IgD-negative memory B cell (primary cell): ENCODE data around the gene BMERB1. TPM values are rescaled to one million over a fixed set of nuclear protein-coding genes. Genes with fewer than 3 reads are reported as not detected.

ENCODE experiments used
- H3K27ac Mint-ChIP-seq, 3 donors: one replicate each; pipeline ENCODE4 v1.8.0; 2020 to 2022; ENCODE audit warnings: mild to moderate bottlenecking in 3 of 3, mixed read lengths in 3 of 3, moderate library complexity in 1 of 3
- H3K27me3 Mint-ChIP-seq: one replicate; pipeline ENCODE4 v1.8.0; 2021; ENCODE audit warnings: mixed read lengths
- H3K36me3 Mint-ChIP-seq: one replicate; pipeline ENCODE4 v1.8.0; 2020; ENCODE audit warnings: mild to moderate bottlenecking, mixed read lengths
- H3K4me1 Mint-ChIP-seq, 3 donors: one replicate each; pipeline ENCODE4 v1.8.0; 2020 to 2022; ENCODE audit warnings: mixed read lengths in 3 of 3, mild to moderate bottlenecking in 1 of 3
- H3K4me3 Mint-ChIP-seq, 4 donors: one replicate each; pipeline ENCODE4 v1.8.0; 2020 to 2022; ENCODE audit warnings: mild to moderate bottlenecking in 4 of 4, mixed read lengths in 4 of 4, moderate library complexity in 3 of 4
- H3K9me3 Mint-ChIP-seq, 3 donors: one replicate each; pipeline ENCODE4 v1.8.0; 2020 to 2021; ENCODE audit warnings: mixed read lengths in 3 of 3, mild to moderate bottlenecking in 1 of 3
- polyA plus RNA-seq: library from polyadenylated mRNA; unstranded; fragments of 300-500 nt; fragmentation: Illumina TruSeq; gene quantifications from one replicate; pipeline ENCODE4 v1.2.3, GENCODE V29; 2021

The BMERB1 gene
- polyA plus RNA-seq, 1 donor from 2014 or later: 4.2 TPM

GRCh38 chr16:15608398-15609285 lies 174.3 kb downstream of the BMERB1 start:
- H3K36me3 Mint-ChIP-seq: peaks cover under 1% of the 10 kb centered on the region
- H3K4me3 Mint-ChIP-seq: no peak overlapping the region
- no peaks in the 10 kb centered on the region for H3K9me3 Mint-ChIP-seq
- H3K27ac Mint-ChIP-seq: no peak overlapping the region
- H3K27me3 Mint-ChIP-seq: no peaks in the 10 kb centered on the region
- peaks cover 0 to 2% (median 0%) of the 10 kb centered on the region in 3 donors for H3K4me1 Mint-ChIP-seq

DNA sequence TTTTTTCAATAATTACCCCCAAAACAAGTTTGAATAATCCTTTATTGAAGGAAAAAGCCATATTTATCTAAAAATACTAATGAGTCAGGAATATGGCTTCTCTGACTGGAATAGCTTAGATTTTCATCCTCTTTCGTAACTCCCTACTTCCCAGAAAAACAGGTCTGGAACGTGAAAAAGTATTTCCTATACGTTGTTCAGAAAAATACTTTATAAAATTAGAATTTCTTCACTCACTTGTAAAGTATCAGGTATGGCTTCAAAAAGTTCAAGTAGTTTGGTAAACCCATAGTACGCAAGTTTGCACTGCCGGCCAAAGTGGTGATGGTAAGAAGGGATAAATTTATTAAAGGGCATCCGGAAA lies 174.9 kb downstream of the BMERB1 start:
- H3K4me1 Mint-ChIP-seq: peaks cover 0 to 2% (median 0%) of the 10 kb centered on the region in 3 donors
- peaks cover 2% of the 10 kb centered on the region for H3K36me3 Mint-ChIP-seq
- H3K27ac Mint-ChIP-seq: no peak overlapping the region

DNA sequence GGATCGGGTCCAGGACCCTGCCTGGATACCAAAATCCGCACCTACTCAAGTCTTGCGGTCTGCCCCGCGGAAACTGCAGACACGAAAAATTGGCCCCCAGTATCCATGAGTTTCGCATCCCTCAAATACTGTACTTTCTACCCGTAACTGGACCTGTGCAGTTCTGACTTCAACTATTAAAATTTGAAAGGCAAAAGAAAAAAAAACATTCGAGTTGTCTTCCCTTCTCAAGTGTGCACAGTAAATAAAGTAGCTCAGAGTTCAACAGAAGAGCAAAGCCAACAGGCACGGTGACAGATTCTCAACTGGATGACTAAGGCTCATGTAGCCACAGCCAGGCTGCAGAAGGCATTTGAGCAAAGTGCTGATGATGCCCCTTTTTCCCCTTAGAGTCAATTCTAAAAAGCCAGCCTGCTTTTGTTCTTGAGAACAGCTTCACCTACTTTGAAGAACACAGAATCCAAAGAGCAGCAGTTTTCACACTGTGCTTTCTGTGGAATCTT lies 176.0 kb downstream of the BMERB1 start:
- H3K4me3 Mint-ChIP-seq: no peak overlapping the region
- peaks cover 0 to 2% (median 0%) of the 10 kb centered on the region in 3 donors for H3K4me1 Mint-ChIP-seq
- no peaks in the 10 kb centered on the region for H3K9me3 Mint-ChIP-seq
- H3K36me3 Mint-ChIP-seq: peaks cover 4% of the 10 kb centered on the region
- no peak overlapping the region for H3K27ac Mint-ChIP-seq
- no peaks in the 10 kb centered on the region for H3K27me3 Mint-ChIP-seq

More for the DNA sequence above, 174.9 kb downstream of the BMERB1 start:
- Mint-ChIP-seq H3K9me3 (no peaks in the 10 kb centered on the region), H3K27me3 (no peaks in the 10 kb centered on the region), H3K4me3 (no peak overlapping the region)

DNA sequence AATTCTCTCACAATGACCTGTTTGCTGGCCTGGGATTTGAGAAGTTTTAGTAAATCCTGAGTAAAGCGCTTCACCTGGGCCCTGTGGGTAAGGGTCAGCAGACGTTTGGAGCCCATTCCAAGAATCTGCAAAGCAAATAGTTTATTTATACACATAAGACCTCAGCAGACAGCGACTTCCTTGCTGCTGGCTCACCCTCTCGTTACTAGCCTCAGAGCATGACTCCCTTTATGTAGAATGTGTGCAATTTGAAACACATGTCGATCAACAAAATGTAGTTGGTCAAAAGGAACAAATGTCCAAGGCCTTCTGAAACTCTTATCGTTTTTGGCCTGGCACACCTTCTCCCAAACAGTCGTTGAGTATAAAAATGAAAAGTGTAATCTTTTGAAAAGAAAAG lies 177.2 kb downstream of the BMERB1 start:
- Mint-ChIP-seq H3K9me3 (no peaks in the 10 kb centered on the region), H3K4me3 (no peak overlapping the region), H3K4me1 (no peaks in the 10 kb centered on the region)

DNA sequence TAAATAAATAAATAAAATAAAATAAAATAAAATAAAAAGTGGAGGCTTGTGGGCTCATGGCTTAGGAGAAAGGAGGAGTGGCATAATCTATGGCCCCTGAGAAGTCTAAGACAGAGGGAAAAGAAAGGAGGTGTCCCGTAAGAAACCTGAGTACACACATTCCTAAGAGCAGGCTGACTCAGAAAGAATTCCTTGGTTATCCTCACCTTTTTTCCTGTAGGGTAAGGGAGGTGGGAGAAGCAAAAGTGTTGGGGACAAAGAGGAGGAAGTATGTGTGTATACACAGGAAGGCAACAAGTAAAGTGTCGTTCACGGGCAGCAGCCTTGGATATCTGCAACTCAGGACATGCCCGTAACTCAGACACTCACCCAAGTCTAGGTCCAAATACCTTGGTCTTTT lies 179.3 kb downstream of the BMERB1 start:
- Mint-ChIP-seq H3K27ac (no peak overlapping the region), H3K4me3 (no peak overlapping the region)

More for the DNA sequence above, 177.2 kb downstream of the BMERB1 start:
- Mint-ChIP-seq H3K36me3 (peaks cover 4% of the 10 kb centered on the region), H3K27ac (peak overlapping the region in 1 of 3 donors; percentile 80), H3K27me3 (no peaks in the 10 kb centered on the region)

GRCh38 chr16:15616012-15616411 lies 181.6 kb downstream of the BMERB1 start:
- no peak overlapping the region for H3K27ac Mint-ChIP-seq
- H3K4me1 Mint-ChIP-seq: peaks cover 0 to 2% (median 0%) of the 10 kb centered on the region in 3 donors
- no peaks in the 10 kb centered on the region for H3K27me3 Mint-ChIP-seq
- H3K4me3 Mint-ChIP-seq: no peak overlapping the region
- H3K36me3 Mint-ChIP-seq: peaks cover 4% of the 10 kb centered on the region
- H3K9me3 Mint-ChIP-seq: no peaks in the 10 kb centered on the region

More for the DNA sequence above, 179.3 kb downstream of the BMERB1 start:
- Mint-ChIP-seq H3K27me3 (no peaks in the 10 kb centered on the region), H3K4me1 (no peaks in the 10 kb centered on the region), H3K36me3 (peaks cover 4% of the 10 kb centered on the region), H3K9me3 (no peaks in the 10 kb centered on the region)

- Mint-ChIP-seq H3K27ac (peak overlapping the region in 1 of 3 donors; percentile 72), H3K9me3 (no peaks in the 10 kb centered on the region), H3K4me3 (no peak overlapping the region), H3K27me3 (no peaks in the 10 kb centered on the region), H3K4me1 (peaks cover 0 to 2% (median 0%) of the 10 kb centered on the region in 3 donors), H3K36me3 (peaks cover 4% of the 10 kb centered on the region)
Observed at GRCh38 chr16:15616475-15617165, 182.2 kb downstream of the BMERB1 start.

GRCh38 chr16:15617901-15618300 lies 183.5 kb downstream of the BMERB1 start:
- no peaks in the 10 kb centered on the region for H3K9me3 Mint-ChIP-seq
- H3K27ac Mint-ChIP-seq: no peak overlapping the region
- peaks cover 4% of the 10 kb centered on the region for H3K36me3 Mint-ChIP-seq
- peaks cover 0 to 4% (median 0%) of the 10 kb centered on the region in 3 donors for H3K4me1 Mint-ChIP-seq
- H3K4me3 Mint-ChIP-seq: no peak overlapping the region
- H3K27me3 Mint-ChIP-seq: no peaks in the 10 kb centered on the region

- Mint-ChIP-seq H3K9me3 (no peaks in the 10 kb centered on the region), H3K36me3 (peaks cover 4% of the 10 kb centered on the region), H3K4me1 (peaks cover 0 to 4% (median 0%) of the 10 kb centered on the region in 3 donors), H3K27me3 (no peaks in the 10 kb centered on the region), H3K27ac (peak overlapping the region in 2 of 3 donors; percentile 53 to 82), H3K4me3 (no peak overlapping the region)
Observed at GRCh38 chr16:15618392-15618791, 184.0 kb downstream of the BMERB1 start.

GRCh38 chr16:15620611-15621195 lies 186.3 kb downstream of the BMERB1 start:
- Mint-ChIP-seq H3K27me3 (no peaks in the 10 kb centered on the region), H3K4me3 (no peak overlapping the region), H3K36me3 (no peaks in the 10 kb centered on the region), H3K27ac (peak overlapping the region; percentile 25 to 85 (median 64)), H3K9me3 (no peaks in the 10 kb centered on the region), H3K4me1 (peaks cover 0 to 4% (median 3%) of the 10 kb centered on the region in 3 donors)

- peaks cover 0 to 5% (median 4%) of the 10 kb centered on the region in 3 donors for H3K4me1 Mint-ChIP-seq
- H3K4me3 Mint-ChIP-seq: no peak overlapping the region
- no peaks in the 10 kb centered on the region for H3K27me3 Mint-ChIP-seq
- H3K9me3 Mint-ChIP-seq: no peaks in the 10 kb centered on the region
- no peaks in the 10 kb centered on the region for H3K36me3 Mint-ChIP-seq
- no peak overlapping the region for H3K27ac Mint-ChIP-seq
Observed at GRCh38 chr16:15621456-15621855, 187.1 kb downstream of the BMERB1 start.

DNA sequence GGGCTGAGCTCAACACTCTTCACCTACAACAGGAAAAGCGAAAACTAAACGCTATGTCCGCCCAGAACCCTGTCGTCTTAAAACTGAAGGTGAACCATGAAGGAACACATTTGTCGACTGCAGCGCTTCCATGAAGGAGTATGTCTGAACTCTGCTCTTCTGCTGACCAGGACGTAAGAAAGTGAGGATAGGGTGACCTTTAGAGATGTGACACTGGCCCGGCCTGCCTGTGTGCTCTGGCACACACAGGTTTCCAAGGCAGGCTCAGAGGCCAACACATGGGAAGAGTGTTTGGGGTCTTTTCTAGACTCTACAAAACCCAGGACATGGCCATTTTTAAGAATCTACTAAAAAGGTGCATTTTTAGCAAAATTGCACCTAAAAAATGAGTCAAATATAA lies 187.5 kb downstream of the BMERB1 start:
- Mint-ChIP-seq H3K4me3 (no peak overlapping the region), H3K27ac (no peak overlapping the region), H3K27me3 (no peaks in the 10 kb centered on the region), H3K36me3 (no peaks in the 10 kb centered on the region), H3K4me1 (peaks cover 0 to 5% (median 4%) of the 10 kb centered on the region in 3 donors), H3K9me3 (no peaks in the 10 kb centered on the region)

DNA sequence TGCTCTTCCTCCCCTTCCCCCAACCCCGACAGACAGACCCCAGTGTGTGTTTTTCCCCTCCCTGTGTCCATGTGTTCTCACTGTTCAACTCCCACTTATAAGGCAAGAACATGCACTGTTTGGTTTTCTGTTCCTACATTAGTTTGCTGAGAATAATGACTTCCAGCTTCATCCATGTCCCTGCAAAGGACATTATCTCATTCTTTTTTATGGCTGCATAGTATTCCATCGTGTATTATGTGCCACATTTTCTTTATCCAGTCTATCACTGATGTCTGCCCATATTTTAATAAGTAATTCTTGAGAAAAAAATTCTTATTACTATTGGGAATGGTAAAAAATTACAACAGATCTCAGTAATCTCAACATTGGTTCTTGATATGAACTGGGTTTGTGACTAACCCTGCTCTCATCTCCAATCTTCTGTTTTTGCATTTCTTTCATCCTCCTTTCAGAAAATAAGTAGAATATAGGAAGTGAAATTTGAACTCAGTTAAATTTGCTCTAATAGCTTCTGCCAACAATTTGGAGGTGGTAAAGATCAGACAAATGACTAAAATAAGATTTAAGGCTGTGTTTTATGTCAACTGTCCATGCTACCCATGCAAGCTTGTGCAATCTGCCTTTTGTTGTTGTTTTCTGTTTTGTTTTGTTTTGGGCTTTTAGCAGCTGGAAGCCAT lies 197.5 kb downstream of the BMERB1 start:
- Mint-ChIP-seq H3K4me3 (peak overlapping the region; percentile 23 to 80 (median 53)), H3K9me3 (no peaks in the 10 kb centered on the region), H3K4me1 (peaks cover 54 to 60% (median 59%) of the 10 kb centered on the region in 3 donors), H3K36me3 (peaks cover 12% of the 10 kb centered on the region), H3K27me3 (no peaks in the 10 kb centered on the region), H3K27ac (peak overlapping the region; percentile 76 to 90 (median 81))

GRCh38 chr16:15635926-15636325 lies 201.5 kb downstream of the BMERB1 start:
- peaks cover 11% of the 10 kb centered on the region for H3K36me3 Mint-ChIP-seq

More at GRCh38 chr16:15635926-15636325, 201.5 kb downstream of the BMERB1 start:
- no peaks in the 10 kb centered on the region for H3K27me3 Mint-ChIP-seq
- no peaks in the 10 kb centered on the region for H3K9me3 Mint-ChIP-seq
- H3K4me3 Mint-ChIP-seq: peak overlapping the region; percentile 76 to 94 (median 90)
- H3K27ac Mint-ChIP-seq: peak overlapping the region; percentile 98
- H3K4me1 Mint-ChIP-seq: peaks cover 55 to 68% (median 60%) of the 10 kb centered on the region in 3 donors
